Fibroblast of lung (primary cell): ENCODE measurements around the gene CTDSPL.

Experiments used
- CTCF ChIP-seq, 2 donors: IDR thresholded peaks in 1 of 2; conservative IDR thresholded peaks in 1 of 2; 1 replicate in 1 of 2; 2 replicates in 1 of 2; pipeline ENCODE4 v1.5.1; 2011 to 2012; ENCODE audit warnings: low read length in 2 of 2, control low read depth in 1 of 2, inconsistent platforms in 1 of 2, low read depth in 1 of 2, mild to moderate bottlenecking in 1 of 2
- EZH2 ChIP-seq: IDR thresholded peaks from 2 replicates; pipeline ENCODE4 v1.5.1; 2012; ENCODE audit warnings: low read length, control low read depth, mild to moderate bottlenecking; ENCODE audit errors: missing control alignments

- TF ChIP-seq CTCF (conservative IDR thresholded peaks at IDR 0.05 in 1 of 2, IDR thresholded peaks at IDR 0.05 in 1 of 2; ENCODE audit: low read depth in 1 of 2, low read length in 2 of 2) (peak; percentile 80 to 84), EZH2 (no peak)
Measured at GRCh38 chr3:38003371-38003816, 141.7 kb downstream of the CTDSPL start.
